ENCODE measurements around the gene DHH. TPM values are rescaled to one million over a fixed set of nuclear protein-coding genes. Genes with fewer than 3 reads are reported as not detected.
A peak's percentile ranks its signal among the peaks of the same experiment; 100 is the strongest.
"Not testable (repeated sequence)": the region's sequence is repeated elsewhere in the genome, so short reads cannot be mapped to it uniquely, and the experiment has no call there.

Gene DHH
- total RNA-seq, 2 donors from 2014 or later: 0.35 to 0.56 TPM

- peak within 1 kb of the TSS; percentile 73 to 78 for H3K27ac ChIP-seq
- no peak for TF ChIP-seq CTCF (IDR thresholded peaks at IDR 0.05)
- no peaks in the 10 kb centered on the region for H3K9me3 ChIP-seq
- H3K4me3 ChIP-seq: peak within 1 kb of the TSS; percentile 78 to 81
- no peaks in the 10 kb centered on the region for H3K27me3 ChIP-seq
- H3K36me3 ChIP-seq: no peaks in the 10 kb centered on the region
- peak; percentile 99 for DNase-seq (ENCODE audit: low spot score)
- peaks cover 0 to 14% of the 10 kb centered on the region in 2 donors for H3K4me1 ChIP-seq
Observed at GRCh38 chr12:49069507-49070346, 24.9 kb downstream of the DHH start, which contains the start of gene RHEBL1. RHEBL1 (minus strand) TSS chr12:49069979; CDS start chr12:49069785, 194 bp downstream.

GRCh38 chr12:49068879-49069506 is 25.6 kb downstream of the DHH start:
- peaks cover 0 to 14% of the 10 kb centered on the region in 2 donors for H3K4me1 ChIP-seq
- peak overlapping the region; percentile 78 to 81 for H3K4me3 ChIP-seq
- H3K9me3 ChIP-seq: no peaks in the 10 kb centered on the region
- no peaks in the 10 kb centered on the region for H3K27me3 ChIP-seq
- peak overlapping the region; percentile 73 to 78 for H3K27ac ChIP-seq
- TF ChIP-seq CTCF (IDR thresholded peaks at IDR 0.05): no peak
- no peaks in the 10 kb centered on the region for H3K36me3 ChIP-seq
- DNase-seq (ENCODE audit: low spot score): no peak

- Histone ChIP-seq H3K9me3 (no peaks in the 10 kb centered on the region), H3K4me3 (no peak overlapping the region), H3K36me3 (no peaks in the 10 kb centered on the region), H3K4me1 (peaks cover 0 to 22% of the 10 kb centered on the region in 2 donors), H3K27me3 (no peaks in the 10 kb centered on the region), H3K27ac (no peak overlapping the region)
- DNase-seq (ENCODE audit: low spot score): no peak
- TF ChIP-seq CTCF (IDR thresholded peaks at IDR 0.05): no peak
Observed at GRCh38 chr12:49066120-49066519, 28.5 kb downstream of the DHH start.

GRCh38 chr12:49064767-49065152 is 29.8 kb downstream of the DHH start:
- Histone ChIP-seq H3K4me3 (no peak overlapping the region), H3K9me3 (no peaks in the 10 kb centered on the region), H3K27me3 (no peaks in the 10 kb centered on the region), H3K4me1 (peaks cover 0 to 15% of the 10 kb centered on the region in 2 donors), H3K27ac (no peak overlapping the region), H3K36me3 (no peaks in the 10 kb centered on the region)
- no peak for TF ChIP-seq CTCF (IDR thresholded peaks at IDR 0.05)
- no peak for DNase-seq (ENCODE audit: low spot score)

GRCh38 chr12:49061916-49062315 is 32.7 kb downstream of the DHH start:
- not testable (repeated sequence) for H3K36me3 ChIP-seq; H3K4me3 ChIP-seq; H3K9me3 ChIP-seq; H3K27me3 ChIP-seq; H3K27ac ChIP-seq; DNase-seq (ENCODE audit: low spot score)
- H3K4me1 ChIP-seq: peaks cover 0 to 33% of the 10 kb centered on the region in 2 donors

- H3K36me3 ChIP-seq: no peaks in the 10 kb centered on the region
- H3K27ac ChIP-seq: peak overlapping the region; percentile 95 to 98
- no peak for TF ChIP-seq CTCF (IDR thresholded peaks at IDR 0.05)
- no peak for DNase-seq (ENCODE audit: low spot score)
- peak overlapping the region; percentile 83 to 92 for H3K4me3 ChIP-seq
- no peaks in the 10 kb centered on the region for H3K27me3 ChIP-seq
- H3K4me1 ChIP-seq: peaks cover 0 to 40% of the 10 kb centered on the region in 2 donors
- H3K9me3 ChIP-seq: no peaks in the 10 kb centered on the region
Observed at GRCh38 chr12:49061157-49061650, 33.4 kb downstream of the DHH start.
